H1 (cell line): ENCODE results near the gene TRIP13. TPM values are rescaled to one million over a fixed set of nuclear protein-coding genes. Genes with fewer than 3 reads are reported as not detected.

Experiments
- CTCF ChIA-PET: fragments of 300-600 bp; sonication (Branson Sonifier 250); formaldehyde crosslinking; loops from one replicate; lab custom pipeline; 2021; ENCODE audit not compliant: partially characterized antibody; lab: Charles Lee
- POLR2A ChIA-PET: fragments of 300-600 bp; sonication (Branson Sonifier 250); formaldehyde crosslinking; loops from one replicate; lab custom pipeline; 2021; ENCODE audit warnings: inconsistent platforms; ENCODE audit not compliant: partially characterized antibody; lab: Charles Lee
- DNase-seq, 2 experiments: peaks; one replicate each; pipeline versions ENCODE4 v3.0.0 to v3.0.0-alpha.2; 2010 to 2022; ENCODE audit warnings: low spot score in 2 of 2, low read depth in 1 of 2, mixed read lengths in 1 of 2
- FAIRE-seq: peaks from 2 replicates; lab custom pipeline; 2011; peaks lifted over from hg19 to GRCh38; lab: Jason Lieb, UNC
- H2AFZ ChIP-seq: 2 replicates; pipeline ENCODE4 v1.8.1; 2012; ENCODE audit warnings: low read length, inconsistent platforms
- H2AK5ac ChIP-seq: 2 replicates; pipeline ENCODE4 v1.6.1; 2013; ENCODE audit warnings: low read depth, low read length
- H2BK120ac ChIP-seq: replicated peaks from 2 replicates; pipeline ENCODE3; 2013; ENCODE audit warnings: low read depth, low read length, inconsistent platforms
- H2BK12ac ChIP-seq: 2 replicates; pipeline ENCODE4 v1.6.1; 2013; ENCODE audit warnings: low read depth, low read length
- H2BK15ac ChIP-seq: 2 replicates; pipeline ENCODE4 v1.6.1; 2013; ENCODE audit warnings: low read length
- H2BK20ac ChIP-seq: 2 replicates; pipeline ENCODE4 v1.6.1; 2013; ENCODE audit warnings: low read length
- H2BK5ac ChIP-seq: 2 replicates; pipeline ENCODE4 v1.6.1; 2013; ENCODE audit warnings: low read depth, low read length
- H3K14ac ChIP-seq: 2 replicates; pipeline ENCODE4 v1.6.1; 2013; ENCODE audit warnings: inconsistent platforms; ENCODE audit not compliant: insufficient read length
- H3K18ac ChIP-seq: 2 replicates; pipeline ENCODE4 v1.6.1; 2013; ENCODE audit warnings: low read length; ENCODE audit errors: extremely low read depth
- H3K23ac ChIP-seq: 2 replicates; pipeline ENCODE4 v1.6.1; 2013; ENCODE audit warnings: inconsistent platforms; ENCODE audit not compliant: insufficient read length
- H3K23me2 ChIP-seq: 2 replicates; pipeline ENCODE4 v1.6.1; 2013; ENCODE audit warnings: low read depth, low read length
- H3K27ac ChIP-seq: 2 replicates; pipeline ENCODE4 v1.6.1; 2011; ENCODE audit warnings: low read depth, low read length, inconsistent platforms
- H3K27me3 ChIP-seq, 4 experiments: replicated peaks in 1 of 4; 1 replicate in 1 of 4; 2 replicates in 3 of 4; pipeline versions ENCODE4 v1.6.1 to v1.8.1; 2011 to 2013; ENCODE audit warnings: low read length in 3 of 4, mild to moderate bottlenecking in 3 of 4, inconsistent platforms in 2 of 4, mixed read lengths in 2 of 4, moderate library complexity in 1 of 4; ENCODE audit not compliant: control insufficient read depth in 3 of 4, insufficient read depth in 3 of 4; ENCODE audit errors: extremely low read depth in 1 of 4
- H3K36me3 ChIP-seq, 4 experiments: 2 replicates each; pipeline versions ENCODE4 v1.6.1 to v1.8.1; 2011 to 2013; ENCODE audit warnings: mild to moderate bottlenecking in 4 of 4, low read length in 3 of 4, moderate library complexity in 2 of 4, control low read depth in 1 of 4, inconsistent platforms in 1 of 4; ENCODE audit not compliant: insufficient read depth in 4 of 4, control insufficient read depth in 2 of 4
- H3K4ac ChIP-seq: replicated peaks from 2 replicates; pipeline ENCODE3; 2013; ENCODE audit warnings: low read length, low read depth, mixed read lengths, inconsistent platforms; ENCODE audit not compliant: insufficient read length
- H3K4me1 ChIP-seq, 4 experiments: replicated peaks in 1 of 4; 1 replicate in 1 of 4; 2 replicates in 3 of 4; pipeline versions ENCODE4 v1.6.1 to v1.8.1; 2011 to 2013; ENCODE audit warnings: low read length in 3 of 4, inconsistent platforms in 2 of 4, mixed read lengths in 1 of 4; ENCODE audit not compliant: insufficient read depth in 4 of 4, control insufficient read depth in 3 of 4
- H3K4me2 ChIP-seq, 2 experiments: 2 replicates each; pipeline versions ENCODE4 v1.6.1 to v1.8.1; 2011 to 2013; ENCODE audit warnings: low read depth in 2 of 2, low read length in 2 of 2, control low read depth in 1 of 2, inconsistent platforms in 1 of 2, mild to moderate bottlenecking in 1 of 2; ENCODE audit not compliant: insufficient read depth in 1 of 2
- H3K4me3 ChIP-seq, 4 experiments: fragments of 200-600, 300-600 bp in 1 of 4; sonication (generic), shearing (Covaris generic), sonication (Bioruptor Twin) in 1 of 4; 2 replicates each; pipeline versions ENCODE4 v1.5.1 to v1.8.1; 2011 to 2016; ENCODE audit warnings: low read length in 4 of 4, low read depth in 3 of 4, control low read depth in 2 of 4, inconsistent platforms in 2 of 4, mild to moderate bottlenecking in 2 of 4, mixed read lengths in 1 of 4, moderate library complexity in 1 of 4; ENCODE audit not compliant: insufficient read depth in 2 of 4; ENCODE audit errors: extremely low read depth in 1 of 4
- H3K56ac ChIP-seq: replicated peaks from 2 replicates; pipeline ENCODE3; 2013; ENCODE audit warnings: low read depth, mild to moderate bottlenecking, mixed read lengths, low read length, inconsistent platforms; ENCODE audit not compliant: insufficient read length
- H3K79me1 ChIP-seq: 2 replicates; pipeline ENCODE4 v1.6.1; 2013; ENCODE audit warnings: low read depth, low read length, control low read depth
- H3K79me2 ChIP-seq, 2 experiments: 2 replicates each; pipeline versions ENCODE4 v1.6.1 to v1.8.1; 2012 to 2013; ENCODE audit warnings: low read length in 2 of 2, mild to moderate bottlenecking in 2 of 2, inconsistent platforms in 1 of 2; ENCODE audit not compliant: insufficient read depth in 2 of 2, control insufficient read depth in 1 of 2
- H3K9ac ChIP-seq, 4 experiments: replicated peaks in 1 of 4; 1 replicate in 1 of 4; 2 replicates in 3 of 4; pipeline versions ENCODE4 v1.6.1 to v1.8.1; 2011 to 2013; ENCODE audit warnings: low read depth in 3 of 4, low read length in 3 of 4, control low read depth in 2 of 4, mild to moderate bottlenecking in 2 of 4, moderate library complexity in 2 of 4, inconsistent platforms in 1 of 4; ENCODE audit errors: extremely low read depth in 1 of 4
- H3K9me3 ChIP-seq, 2 experiments: 2 replicates each; pipeline versions ENCODE4 v1.6.1 to v1.8.1; 2012 to 2013; ENCODE audit warnings: mild to moderate bottlenecking in 2 of 2, moderate library complexity in 2 of 2, control low read depth in 1 of 2, inconsistent platforms in 1 of 2, low read depth in 1 of 2, low read length in 1 of 2, mixed read lengths in 1 of 2; ENCODE audit not compliant: insufficient read depth in 2 of 2
- H4K20me1 ChIP-seq, 2 experiments: replicated peaks in 1 of 2; 2 replicates each; pipeline versions ENCODE3 to v1.8.1; 2011 to 2013; ENCODE audit warnings: inconsistent platforms in 2 of 2, low read length in 2 of 2, mild to moderate bottlenecking in 1 of 2; ENCODE audit not compliant: insufficient read depth in 2 of 2, control insufficient read depth in 1 of 2
- H4K5ac ChIP-seq: 2 replicates; pipeline ENCODE4 v1.6.1; 2013; ENCODE audit warnings: low read length, low read depth, mixed read lengths, inconsistent platforms; ENCODE audit not compliant: insufficient read length
- H4K8ac ChIP-seq: 2 replicates; pipeline ENCODE4 v1.8.0; 2013; ENCODE audit warnings: mild to moderate bottlenecking, moderate library complexity, low read length, inconsistent platforms; ENCODE audit not compliant: insufficient read depth; ENCODE audit errors: extremely low read depth
- H4K91ac ChIP-seq: replicated peaks from 2 replicates; pipeline ENCODE3; 2013; ENCODE audit warnings: low read length, mixed read lengths, inconsistent platforms; ENCODE audit not compliant: insufficient read length
- GABPA ChIP-seq: IDR thresholded peaks from 2 replicates; pipeline ENCODE4 v1.6.1; 2011; ENCODE audit warnings: mild to moderate bottlenecking, low read length, moderate library complexity, borderline replicate concordance; ENCODE audit not compliant: insufficient read depth
- GTF2F1 ChIP-seq: IDR thresholded peaks from 2 replicates; pipeline ENCODE4 v1.6.1; 2012; ENCODE audit warnings: low read depth, low read length, improper control_type of control experiment, borderline replicate concordance
- KDM5A ChIP-seq: fragments of 200-600 bp; IDR thresholded peaks from 2 replicates; pipeline ENCODE4 v1.7.1; 2012; ENCODE audit warnings: mild to moderate bottlenecking, low read length, inconsistent platforms, mixed read lengths
- SP2 ChIP-seq: IDR thresholded peaks from 2 replicates; pipeline ENCODE4 v1.6.1; 2012; ENCODE audit warnings: mild to moderate bottlenecking, low read length, inconsistent platforms
- WGBS, 2 experiments: shearing (Covaris generic) in 1 of 2; methylation state at CpG; one replicate each; pipeline versions ENCODE4 v1.1.6 to v1.1.7; 2013 to 2015; ENCODE audit warnings: low lambda C conversion rate in 2 of 2, mixed read lengths in 2 of 2, inconsistent platforms in 1 of 2, low coverage in 1 of 2, missing lambda C conversion rate in 1 of 2; ENCODE audit not compliant: insufficient replicate concordance in 2 of 2, insufficient coverage in 1 of 2, insufficient read length in 1 of 2; ENCODE audit errors: extremely low coverage in 1 of 2, missing lambda C conversion rate in 1 of 2; 5-methylcytosine and 5-hydroxymethylcytosine counted together
- polyA plus RNA-seq, 7 experiments: library from polyadenylated mRNA; depleted of rRNA in 3 of 7; stranded (reverse) in 5 of 7; unstranded in 2 of 7; fragments of >200 nt in 5 of 7; fragments of 200-250 nt in 2 of 7; gene quantifications; 1 replicate in 5 of 7; 2 replicates in 1 of 7; 4 replicates in 1 of 7; pipeline versions ENCODE4 v1.2.1 to v1.2.3, GENCODE V29; 2011 to 2013; ENCODE audit warnings: missing spikeins in 2 of 7, mixed read lengths in 2 of 7
- total RNA-seq: library from RNA; stranded (reverse); fragmentation: NEBNext Ultra II Directional; extraction: Animal tissue kit (Norgen Biotek cat#: 25700); gene quantifications from 2 replicates; pipeline ENCODE4 v1.2.1, GENCODE V29; 2021
- TF ChIP-seq, protein P1 (sequence below): IDR thresholded peaks from 2 replicates; pipeline ENCODE4 v1.6.1; 2011; ENCODE audit warnings: low read length, improper control_type of control experiment

TRIP13 gene
- total and polyA plus RNA-seq, 2 of the 8 experiments (the other 6 are each of a cell fraction or from before 2014, with no cell fraction given): 20.0 to 39.2 TPM

- H3K23me2 ChIP-seq: no peaks in the 10 kb centered on the region
- no peak overlapping the region for H2BK120ac ChIP-seq
- POLR2A ChIA-PET: no interaction called here
- DNase-seq: no peak
- H4K8ac ChIP-seq: no peak overlapping the region
- CTCF ChIA-PET: interaction anchor here (1.0 to 2.4 kb wide), 5 partner anchors 11 to 75 kb away, joined by 3 to 13 read pairs (median 7); no protein-coding TSS in a partner anchor
- no peak overlapping the region for H3K23ac ChIP-seq
- H2BK5ac ChIP-seq: no peak overlapping the region
- no peaks in the 10 kb centered on the region for H3K79me1 ChIP-seq
- no peak overlapping the region for H3K56ac ChIP-seq
- H3K36me3 ChIP-seq: no peaks in the 10 kb centered on the region
- no peak overlapping the region for H2BK15ac ChIP-seq
- H2BK20ac ChIP-seq: no peak overlapping the region
- H3K9ac ChIP-seq: no peak overlapping the region
- no peak for FAIRE-seq
- H3K79me2 ChIP-seq: no peaks in the 10 kb centered on the region
- H4K5ac ChIP-seq: no peak overlapping the region
- H3K9me3 ChIP-seq: no peaks in the 10 kb centered on the region
- H3K4me3 ChIP-seq: no peak overlapping the region
- H3K4me1 ChIP-seq: no peaks in the 10 kb centered on the region
- no peaks in the 10 kb centered on the region; a peak in 1 of 7 replicates for H3K27me3 ChIP-seq
- no peak overlapping the region for H4K91ac ChIP-seq
- H2BK12ac ChIP-seq: no peak overlapping the region
- H3K4me2 ChIP-seq: no peak overlapping the region
- no peaks in the 10 kb centered on the region for H4K20me1 ChIP-seq
- no peak overlapping the region for H3K14ac ChIP-seq
- H3K4ac ChIP-seq: no peak overlapping the region
- WGBS, 2 experiments: 96% methylated on average over 5 of the region's 5 CpGs; no CpG with 5 or more reads in 1 of the 2 experiments
- H2AFZ ChIP-seq: no peak overlapping the region
- H3K18ac ChIP-seq: no peak overlapping the region
- H2AK5ac ChIP-seq: no peak overlapping the region
- no peak overlapping the region for H3K27ac ChIP-seq
- no peak for TF ChIP-seq SP2
- TF ChIP-seq GABPA: no peak
- TF ChIP-seq GTF2F1: no peak
- no peak for TF ChIP-seq KDM5A
- TF ChIP-seq, protein P1, sequence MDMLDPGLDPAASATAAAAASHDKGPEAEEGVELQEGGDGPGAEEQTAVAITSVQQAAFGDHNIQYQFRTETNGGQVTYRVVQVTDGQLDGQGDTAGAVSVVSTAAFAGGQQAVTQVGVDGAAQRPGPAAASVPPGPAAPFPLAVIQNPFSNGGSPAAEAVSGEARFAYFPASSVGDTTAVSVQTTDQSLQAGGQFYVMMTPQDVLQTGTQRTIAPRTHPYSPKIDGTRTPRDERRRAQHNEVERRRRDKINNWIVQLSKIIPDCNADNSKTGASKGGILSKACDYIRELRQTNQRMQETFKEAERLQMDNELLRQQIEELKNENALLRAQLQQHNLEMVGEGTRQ: no peak
Measured at GRCh38 chr5:935510-936084, 42.9 kb downstream of the TRIP13 start.
